ENCODE results near the gene IPO4.

DNA sequence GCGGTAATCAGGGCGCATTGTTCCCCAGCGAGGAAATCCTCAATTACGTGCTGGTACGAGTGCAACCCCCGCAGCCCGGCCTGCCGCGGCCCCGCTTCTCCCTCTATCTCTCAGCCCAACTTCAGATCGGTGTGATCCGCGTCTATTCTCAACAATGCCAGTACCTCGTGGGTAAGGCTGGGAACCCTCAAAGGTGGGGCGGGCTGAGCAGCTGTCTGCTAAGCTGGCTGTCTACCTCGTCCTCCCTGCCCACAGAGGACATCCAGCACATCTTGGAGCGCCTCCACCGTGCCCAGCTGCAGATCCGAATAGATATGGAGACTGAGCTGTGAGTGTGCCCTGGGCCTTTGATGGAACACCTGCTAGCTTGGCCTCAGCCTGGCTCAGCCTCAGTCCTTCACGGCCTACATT, 15.7 kb downstream of the IPO4 start:
- TF ChIP-seq, protein P1, sequence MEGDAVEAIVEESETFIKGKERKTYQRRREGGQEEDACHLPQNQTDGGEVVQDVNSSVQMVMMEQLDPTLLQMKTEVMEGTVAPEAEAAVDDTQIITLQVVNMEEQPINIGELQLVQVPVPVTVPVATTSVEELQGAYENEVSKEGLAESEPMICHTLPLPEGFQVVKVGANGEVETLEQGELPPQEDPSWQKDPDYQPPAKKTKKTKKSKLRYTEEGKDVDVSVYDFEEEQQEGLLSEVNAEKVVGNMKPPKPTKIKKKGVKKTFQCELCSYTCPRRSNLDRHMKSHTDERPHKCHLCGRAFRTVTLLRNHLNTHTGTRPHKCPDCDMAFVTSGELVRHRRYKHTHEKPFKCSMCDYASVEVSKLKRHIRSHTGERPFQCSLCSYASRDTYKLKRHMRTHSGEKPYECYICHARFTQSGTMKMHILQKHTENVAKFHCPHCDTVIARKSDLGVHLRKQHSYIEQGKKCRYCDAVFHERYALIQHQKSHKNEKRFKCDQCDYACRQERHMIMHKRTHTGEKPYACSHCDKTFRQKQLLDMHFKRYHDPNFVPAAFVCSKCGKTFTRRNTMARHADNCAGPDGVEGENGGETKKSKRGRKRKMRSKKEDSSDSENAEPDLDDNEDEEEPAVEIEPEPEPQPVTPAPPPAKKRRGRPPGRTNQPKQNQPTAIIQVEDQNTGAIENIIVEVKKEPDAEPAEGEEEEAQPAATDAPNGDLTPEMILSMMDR (IDR thresholded peaks at IDR 0.05; ENCODE audit: control extremely low read depth in 1 of 3, insufficient read depth in 1 of 3, low read depth in 1 of 3, low read length in 3 of 3), result no peak
- TF ChIP-seq POLR2A (IDR thresholded peaks at IDR 0.05; ENCODE audit: control extremely low read depth in 1 of 2, low read depth in 2 of 2, low read length in 2 of 2) (no peak), YY1 (IDR thresholded peaks at IDR 0.05; ENCODE audit: low read depth, low read length) (no peak), BACH1 (IDR thresholded peaks at IDR 0.05; ENCODE audit: low read length) (no peak)

All from H1 (cell line).